T-helper 1 cell (primary cell): ENCODE data around the gene RPS14.

Experiments used
- DNase-seq, 5 donors: peaks; one replicate each; pipeline ENCODE4 v3.0.0-alpha.2; 2012 to 2020

Gene RPS14

DNA sequence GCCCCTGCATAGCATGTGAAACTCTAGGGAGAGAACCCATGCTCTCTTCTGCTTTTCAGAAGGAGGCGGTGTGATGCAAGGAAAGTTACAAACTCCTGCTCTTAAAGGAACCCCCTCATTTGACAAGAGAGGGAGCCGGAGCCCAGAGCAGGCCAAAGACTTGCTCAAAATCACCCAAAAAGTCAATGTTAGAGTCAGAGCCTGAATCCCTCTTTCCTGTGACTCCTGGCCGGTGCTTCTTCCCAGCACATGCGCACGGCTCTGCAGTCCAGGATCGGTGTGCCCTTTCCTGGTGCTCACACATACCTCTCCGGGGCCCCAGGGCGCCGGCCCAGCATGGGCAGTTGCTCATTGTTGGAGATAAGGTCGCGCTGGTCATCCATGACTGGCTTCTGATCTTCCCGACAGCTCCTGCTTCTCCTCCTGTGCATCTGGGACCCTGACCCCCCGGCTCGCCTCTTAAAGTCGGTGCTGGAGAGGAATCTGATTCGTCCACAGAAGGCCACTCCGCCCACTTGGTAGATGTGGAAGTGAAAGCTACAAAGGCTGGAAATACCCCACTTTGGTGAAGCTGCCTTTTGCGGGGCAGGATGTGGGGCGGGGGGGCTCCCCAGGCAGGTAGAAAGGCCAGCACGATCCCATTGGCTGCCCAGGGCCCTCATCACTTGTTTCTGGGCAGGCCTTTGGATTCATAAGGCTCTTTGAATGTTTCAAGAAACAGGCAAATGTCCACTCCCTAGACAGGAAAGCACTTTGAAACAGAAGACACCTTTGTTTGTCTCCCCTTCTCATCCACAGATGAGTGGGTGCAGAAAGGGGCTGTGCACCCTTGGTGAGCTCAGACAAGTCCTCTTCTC, 37.0 kb downstream of the RPS14 start, which contains the start of gene CD74:
Gene CD74 (minus strand): TSS at position 592 of the 857 bp plus-strand sequence. CDS start 161 bp downstream, at position 431.
- DNase-seq = peak; percentile 87 to 98 (median 90)

DNA sequence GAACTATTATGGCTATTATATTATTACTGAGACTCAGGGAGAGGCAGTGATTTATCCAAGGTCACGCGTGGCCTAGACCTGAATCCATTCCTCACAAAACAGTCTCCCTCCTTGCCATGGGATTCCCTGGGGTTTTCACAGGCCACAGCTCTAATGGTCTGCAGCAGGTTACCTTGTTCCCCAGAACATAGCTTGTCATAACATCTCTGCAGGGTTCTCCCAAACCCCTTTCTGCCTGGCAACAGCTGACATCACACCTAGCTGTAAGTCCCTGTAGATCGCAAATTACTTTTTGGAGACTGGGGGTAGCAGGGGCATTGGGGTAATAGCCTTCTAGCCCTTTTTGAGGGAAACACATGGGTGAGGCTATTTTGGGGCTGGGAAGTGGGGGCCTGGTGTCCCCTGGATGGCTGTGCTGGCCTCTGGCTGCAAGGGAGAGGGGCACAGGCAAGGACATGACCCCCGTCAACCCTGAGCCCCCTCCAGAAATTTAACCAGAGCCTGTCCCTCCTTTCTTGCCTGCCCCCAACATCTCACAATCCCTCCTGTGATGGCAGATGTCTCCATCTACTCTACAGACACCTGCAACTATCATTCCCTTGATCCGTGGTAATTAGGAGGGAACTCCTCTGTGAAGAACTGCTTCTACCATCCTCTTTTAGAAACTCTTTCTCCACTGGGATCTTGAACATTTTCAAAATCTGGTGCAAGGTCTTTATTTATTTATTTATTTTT, 38.1 kb downstream of the RPS14 start:
- DNase-seq = peak in 4 of 5 donors; percentile 50 to 86 (median 58)

DNA sequence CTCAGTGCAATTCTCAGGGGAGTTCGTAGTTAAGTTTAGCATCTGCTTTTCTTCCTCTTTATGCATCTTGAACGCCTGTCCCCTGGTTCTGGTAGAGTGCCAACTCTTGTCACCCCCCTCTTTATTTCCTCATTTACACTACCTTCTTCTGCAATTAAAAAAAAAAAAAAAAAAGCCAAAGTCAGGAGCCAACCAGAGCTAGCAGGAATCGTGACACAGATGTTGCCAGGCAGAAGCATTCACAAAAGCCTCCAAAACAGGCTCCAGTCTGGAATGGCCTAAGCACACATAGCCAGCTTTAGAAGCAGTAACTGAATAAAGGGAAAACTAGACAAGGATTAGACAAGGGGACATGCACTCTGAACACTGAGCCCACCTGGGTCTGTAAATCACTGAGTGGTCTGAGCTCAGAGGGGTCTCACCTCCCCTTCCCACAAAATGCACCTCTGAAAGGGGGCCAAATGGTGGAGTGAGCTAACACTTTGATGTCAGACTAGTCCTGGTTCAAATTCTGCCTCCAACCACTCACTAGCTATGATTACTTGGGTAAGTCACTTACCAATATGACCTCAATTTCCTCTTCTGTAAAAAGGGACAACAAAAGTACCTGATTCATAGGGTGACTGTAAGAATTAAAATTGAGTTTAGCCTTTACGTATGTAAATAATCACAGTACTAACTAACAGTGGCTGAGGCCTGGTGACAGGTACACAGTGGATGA, 38.9 kb downstream of the RPS14 start:
- DNase-seq = peak in 4 of 5 donors; percentile 30 to 78 (median 44)

DNA sequence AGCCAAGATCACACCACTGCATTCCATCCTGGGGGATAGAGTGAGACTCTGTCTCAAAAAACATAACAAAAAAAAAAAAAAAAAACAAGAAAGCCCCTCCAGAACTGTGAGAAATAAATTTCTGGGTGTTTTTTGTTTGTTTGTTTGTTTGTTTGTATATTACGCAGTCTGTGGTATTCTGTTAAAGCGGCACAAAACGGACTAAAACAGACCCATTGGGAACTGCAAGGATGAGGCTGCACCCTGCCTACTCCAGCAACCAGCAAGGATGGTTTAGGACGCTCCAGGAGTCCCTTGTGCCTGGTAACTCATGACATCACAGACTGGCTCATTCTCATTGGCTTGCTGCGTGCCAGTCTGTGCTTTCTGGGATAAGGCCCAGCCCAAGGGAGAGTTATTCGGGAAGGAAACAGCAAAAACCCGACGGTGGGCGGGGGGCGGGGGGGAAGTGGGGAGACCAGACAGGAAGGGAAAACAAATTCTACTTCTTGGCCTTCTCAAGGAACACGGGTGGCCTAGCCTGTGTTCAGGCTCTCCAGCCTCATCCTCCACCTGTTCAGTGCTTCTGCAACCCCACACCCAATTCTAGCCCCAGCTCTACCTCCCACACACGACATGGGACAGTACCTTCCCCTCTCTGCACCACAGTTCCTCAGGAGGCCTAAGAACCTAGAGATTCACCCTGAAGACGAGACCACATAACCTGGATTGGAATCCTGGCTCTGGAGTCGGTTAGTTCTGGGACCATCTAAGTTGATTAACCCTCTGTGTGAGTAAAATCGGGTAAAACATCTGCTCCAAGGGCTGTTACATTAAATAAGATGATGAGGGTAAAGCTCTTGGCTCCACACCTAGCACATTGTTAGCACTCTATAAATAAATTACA, 39.7 kb downstream of the RPS14 start:
- peak in 3 of 5 donors; percentile 22 to 81 (median 41) for DNase-seq

DNA sequence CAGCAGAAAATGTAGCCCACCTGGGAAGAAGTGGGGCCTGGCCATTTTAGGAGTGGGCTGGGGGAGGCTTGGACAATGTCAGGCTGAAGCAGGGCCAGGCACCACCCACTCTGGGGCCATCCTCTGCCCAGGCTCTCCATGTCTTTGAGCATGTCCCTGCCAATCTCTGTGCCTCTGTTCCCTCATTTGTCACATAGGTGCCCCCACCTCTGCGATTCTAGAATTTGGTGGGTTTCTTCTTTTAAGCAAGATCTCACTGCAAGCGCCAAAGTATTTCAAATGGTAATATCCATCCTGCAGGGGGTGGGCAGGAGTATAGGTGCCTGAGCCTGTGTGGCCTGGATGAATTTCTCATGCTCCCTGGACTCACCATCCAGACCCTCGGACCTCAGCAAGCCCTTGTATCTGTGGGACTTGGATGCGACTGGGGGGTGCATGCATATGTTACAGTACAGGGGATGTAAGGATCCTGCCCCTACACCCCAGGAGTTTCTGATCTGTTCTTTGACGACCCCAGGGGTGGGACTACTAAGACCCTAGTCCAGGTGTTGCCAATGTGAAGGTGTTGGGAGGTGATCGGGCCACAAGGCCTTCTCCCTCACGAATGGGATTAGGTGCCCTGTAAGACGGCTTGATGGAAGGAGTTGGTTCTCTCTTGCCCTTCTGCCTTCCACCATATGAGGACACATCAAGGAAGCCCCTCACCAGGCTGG, 41.2 kb downstream of the RPS14 start:
- DNase-seq = no peak

DNA sequence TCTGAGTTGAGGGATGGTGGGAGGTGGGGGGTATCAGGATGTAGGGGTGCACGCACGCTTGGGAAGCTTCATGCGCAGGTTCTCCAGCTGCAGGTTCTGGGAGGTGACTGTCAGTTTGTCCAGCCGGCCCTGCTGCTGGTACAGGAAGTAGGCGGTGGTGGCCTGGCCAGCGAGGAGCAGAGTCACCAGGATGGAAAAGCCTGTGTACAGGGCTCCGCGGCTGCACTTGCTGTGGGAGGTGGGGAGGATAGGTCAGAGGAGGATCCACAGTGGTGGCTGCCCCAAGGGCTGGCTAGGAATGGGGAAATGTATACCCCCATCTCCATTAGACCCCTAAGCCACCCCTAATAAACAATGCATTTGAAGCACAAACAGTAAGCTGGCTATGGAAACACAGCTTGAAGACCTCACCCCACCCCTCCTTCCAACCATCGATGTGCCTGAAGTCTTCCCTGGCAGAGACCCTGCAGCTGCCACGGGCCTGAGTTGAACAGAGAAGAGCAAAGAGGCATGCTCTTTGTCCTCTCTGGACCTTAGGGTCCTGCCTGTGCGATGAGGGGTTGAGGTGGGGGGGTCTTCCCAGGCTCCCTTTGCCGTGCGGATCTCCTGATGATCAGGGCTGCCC, 42.3 kb downstream of the RPS14 start:
- DNase-seq = no peak

DNA sequence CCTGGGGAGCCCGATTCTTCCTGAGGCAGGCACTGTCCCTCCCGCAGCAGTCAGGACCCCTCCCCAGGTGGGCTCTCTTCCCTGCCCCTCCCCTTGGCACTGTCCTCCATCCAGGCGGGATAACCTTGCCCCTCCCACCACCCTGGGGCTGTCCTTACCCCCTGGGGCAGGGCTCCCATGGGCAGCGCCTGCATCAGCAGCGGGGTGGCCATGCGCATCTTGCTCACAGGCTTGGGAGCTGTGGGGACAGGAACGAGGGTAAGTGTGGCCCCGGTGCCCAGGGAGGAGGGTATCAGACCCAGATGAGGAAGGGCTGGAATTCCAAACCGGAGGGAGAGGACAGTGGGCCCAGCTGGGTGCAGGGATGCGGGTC, 42.8 kb downstream of the RPS14 start:
- no peak for DNase-seq

DNA sequence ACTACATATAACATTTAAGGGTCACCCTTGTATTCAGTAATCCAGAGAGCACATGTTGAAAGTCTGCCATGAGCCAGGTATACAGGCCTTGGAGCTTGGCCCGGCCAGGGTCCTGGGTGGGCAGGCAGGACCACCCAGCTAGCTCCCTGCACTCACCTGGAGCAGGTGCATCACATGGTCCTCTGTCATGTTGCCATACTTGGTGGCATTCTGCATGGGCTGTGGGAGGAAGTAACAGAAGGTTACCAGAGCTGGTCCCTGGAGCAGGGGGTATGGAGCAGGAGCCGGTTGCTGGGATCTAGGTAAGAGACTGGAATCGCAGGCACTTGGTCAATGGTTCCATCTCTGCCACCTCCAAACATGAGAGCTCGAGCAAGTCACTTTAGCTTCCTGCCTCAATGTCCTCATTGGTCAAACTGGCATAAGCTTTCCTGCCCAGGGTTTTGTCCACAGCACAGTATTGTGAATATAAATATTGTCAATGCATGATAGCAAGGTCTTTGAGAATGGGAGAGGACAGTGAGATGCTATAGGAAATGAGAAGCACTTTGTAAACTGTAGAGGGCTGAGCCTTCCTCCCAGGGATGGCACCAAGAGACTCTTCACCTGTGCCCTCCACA, 43.3 kb downstream of the RPS14 start:
- no peak for DNase-seq

DNA sequence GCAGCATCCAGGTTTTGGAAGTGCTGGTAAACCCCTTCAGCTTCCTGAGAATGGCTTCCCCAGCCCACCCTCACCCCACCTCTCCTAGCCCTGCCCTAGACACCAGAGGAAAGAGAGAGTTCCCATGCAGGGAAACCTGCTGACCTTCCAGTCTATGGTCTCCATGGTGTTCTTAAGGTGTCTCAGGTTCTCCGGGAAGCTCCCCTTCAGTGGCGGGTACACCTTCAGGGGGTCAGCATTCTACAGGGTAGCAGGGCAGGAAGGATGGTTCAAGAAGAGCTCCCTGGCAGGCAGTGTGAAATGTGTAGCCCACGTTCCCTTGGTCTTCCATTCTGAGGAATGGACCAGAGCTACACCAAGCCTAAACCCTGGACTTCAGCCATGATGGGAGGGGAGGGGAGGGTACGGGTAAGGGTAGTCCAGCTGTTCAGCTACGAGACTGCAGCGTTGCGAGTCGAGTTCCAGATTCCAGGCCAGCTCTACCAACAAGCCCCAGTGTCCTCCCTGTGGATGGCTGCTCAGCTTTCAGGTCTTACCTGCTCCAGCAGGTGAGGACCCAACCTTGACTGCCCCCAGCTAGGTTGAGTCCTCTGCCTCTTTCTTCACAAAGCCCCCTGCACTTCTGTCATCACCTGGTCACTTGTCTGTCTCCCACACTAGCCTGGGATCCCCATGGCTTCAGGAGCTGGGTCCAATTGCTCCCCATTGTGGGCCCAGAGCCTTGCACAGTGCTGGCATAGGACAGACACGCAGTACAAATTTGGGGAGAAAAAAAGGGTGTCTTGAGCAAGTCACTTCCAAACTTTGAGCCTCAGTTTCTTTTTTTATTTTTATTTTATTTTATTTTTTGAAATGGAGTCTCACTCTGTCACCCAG, 44.4 kb downstream of the RPS14 start:
- no peak for DNase-seq

DNA sequence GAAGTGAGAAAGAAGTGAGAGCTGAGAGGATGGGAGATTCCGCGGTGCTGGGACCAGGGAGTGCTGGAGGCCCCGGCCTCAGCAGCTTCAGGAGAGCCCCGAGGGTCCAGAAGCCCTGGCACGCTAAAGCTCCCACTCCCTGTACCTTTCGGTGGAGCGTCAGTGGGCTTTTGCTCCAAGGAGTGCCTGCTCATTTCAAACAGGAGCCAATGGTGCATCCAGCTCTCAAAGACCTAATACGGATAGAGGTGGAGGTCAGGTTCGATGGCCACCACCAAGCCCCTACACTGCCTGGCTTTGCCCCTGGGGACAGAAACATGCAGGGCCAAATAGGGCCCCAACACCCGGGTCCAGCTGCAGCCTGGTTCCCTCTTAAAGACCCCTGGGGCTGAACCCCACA, 45.0 kb downstream of the RPS14 start:
- DNase-seq = no peak

DNA sequence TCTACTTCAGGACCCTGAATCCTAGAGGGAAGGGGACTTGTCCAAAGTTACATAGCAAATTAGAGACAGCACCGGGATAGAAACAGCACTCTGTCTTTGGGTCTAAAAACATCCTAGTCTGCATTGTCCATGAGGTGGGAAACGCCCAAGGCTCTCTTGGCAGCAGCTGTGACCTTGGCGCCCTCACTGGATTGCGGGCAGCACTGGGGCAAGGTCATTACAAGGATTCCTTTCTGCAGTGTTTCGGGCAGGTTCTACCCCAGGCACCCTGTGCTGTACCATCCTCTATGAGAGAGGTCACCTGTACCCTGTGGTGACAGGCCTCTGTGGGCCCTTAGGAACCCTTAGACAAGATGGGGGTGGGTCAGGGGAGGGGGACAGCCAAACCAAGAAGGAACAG, 45.4 kb downstream of the RPS14 start:
- DNase-seq = no peak

DNA sequence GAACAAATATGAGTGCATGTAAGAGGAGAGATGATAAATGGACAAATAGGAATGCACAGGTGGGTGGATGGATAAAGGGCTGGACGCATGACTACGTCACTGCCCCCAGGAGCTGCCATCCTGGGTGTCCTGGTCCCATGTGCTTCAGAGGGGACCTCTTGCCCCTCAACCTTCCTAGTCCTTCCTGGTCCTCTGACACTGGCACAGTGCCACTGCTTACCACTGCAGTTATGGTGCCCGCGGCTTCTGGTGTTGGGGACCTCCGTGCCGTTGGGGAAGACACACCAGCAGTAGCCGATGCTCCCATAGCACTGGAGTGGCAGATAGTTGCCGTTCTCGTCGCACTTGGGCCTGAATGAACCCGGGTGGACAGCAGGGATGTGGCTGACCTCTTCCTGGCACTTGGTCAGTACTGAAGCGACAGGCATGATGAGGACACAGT, 46.6 kb downstream of the RPS14 start:
- no peak for DNase-seq

DNA sequence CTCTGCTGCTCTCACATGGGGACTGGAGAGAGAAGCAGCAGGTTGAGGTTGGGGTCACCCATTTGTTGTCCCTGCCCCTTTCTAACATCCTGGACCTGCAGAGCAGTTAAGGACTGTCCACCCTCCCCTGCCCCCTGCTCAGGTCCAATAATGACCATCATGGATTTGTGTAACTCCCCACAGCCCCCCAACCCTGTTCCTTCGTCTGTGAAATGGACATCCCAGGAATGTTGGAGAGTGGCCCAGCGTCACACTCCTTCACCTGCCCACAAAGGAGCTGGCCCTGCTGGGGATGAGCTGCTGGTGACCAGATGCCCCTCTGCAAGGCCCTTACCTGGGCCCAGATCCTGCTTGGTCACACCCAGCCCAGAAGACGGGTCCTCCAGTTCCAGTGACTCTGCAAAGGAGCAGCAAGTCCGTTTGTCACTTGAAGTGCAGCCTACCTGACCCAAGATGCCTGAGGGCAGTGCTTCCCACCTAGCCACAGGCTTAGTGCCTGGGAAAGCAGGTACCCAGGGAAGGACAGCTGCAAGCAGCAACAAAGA, 47.2 kb downstream of the RPS14 start:
- no peak for DNase-seq

DNA sequence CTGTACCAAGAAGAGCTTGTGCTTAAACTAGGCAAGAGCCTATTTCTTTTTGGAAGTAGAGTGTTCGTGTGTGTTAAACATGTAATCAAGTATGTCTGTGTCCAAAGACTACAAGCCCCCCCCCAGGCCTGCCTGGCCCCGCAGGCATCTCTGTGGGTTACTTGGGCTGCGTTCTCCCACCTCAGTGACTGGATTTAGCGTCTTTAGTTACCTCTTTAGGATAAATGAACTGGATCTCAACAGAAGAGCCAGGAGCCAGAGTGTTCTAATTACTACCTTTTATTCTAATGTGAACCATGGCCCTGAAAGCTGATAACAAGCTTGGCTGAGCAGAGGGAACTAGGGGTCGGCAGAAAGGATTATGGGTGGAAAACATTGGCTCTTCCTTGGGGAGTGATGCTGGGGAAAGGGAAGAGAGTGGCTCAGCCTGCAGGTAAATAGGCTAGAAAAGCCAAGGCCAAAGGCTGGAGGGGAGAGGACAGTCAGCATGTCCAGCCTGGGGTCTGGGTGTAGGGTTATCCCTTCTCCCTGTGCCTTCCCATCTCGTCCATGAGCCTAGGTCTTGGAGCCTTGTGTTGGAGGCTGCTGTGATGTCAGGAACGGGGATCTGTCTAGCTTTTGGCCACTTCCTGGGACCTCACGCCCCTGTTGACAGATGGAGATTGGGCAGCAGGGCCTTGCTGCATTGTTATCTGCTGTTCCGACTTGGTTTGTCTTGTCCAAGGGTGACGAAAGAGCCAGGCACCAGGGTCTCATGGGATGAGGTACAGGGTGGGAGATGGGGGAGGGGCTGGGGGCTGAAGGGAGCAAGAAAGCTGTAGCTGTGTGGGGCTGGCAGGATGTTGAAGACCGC, 47.9 kb downstream of the RPS14 start:
- no peak for DNase-seq

DNA sequence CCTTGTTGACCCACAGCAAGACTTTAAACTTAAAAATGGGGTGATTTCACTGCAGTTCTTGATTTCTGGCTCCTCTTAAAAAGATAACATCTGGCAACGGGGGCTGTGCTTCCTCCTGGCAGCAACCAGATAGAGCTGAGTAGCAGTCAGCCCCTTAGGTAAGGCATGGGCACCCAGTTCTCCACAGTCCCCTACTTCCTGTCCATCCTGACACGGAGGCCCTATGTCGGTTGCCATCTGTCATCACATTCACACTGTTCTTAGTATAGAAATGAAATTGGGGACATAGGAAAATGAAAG, 48.5 kb downstream of the RPS14 start:
- no peak for DNase-seq

DNA sequence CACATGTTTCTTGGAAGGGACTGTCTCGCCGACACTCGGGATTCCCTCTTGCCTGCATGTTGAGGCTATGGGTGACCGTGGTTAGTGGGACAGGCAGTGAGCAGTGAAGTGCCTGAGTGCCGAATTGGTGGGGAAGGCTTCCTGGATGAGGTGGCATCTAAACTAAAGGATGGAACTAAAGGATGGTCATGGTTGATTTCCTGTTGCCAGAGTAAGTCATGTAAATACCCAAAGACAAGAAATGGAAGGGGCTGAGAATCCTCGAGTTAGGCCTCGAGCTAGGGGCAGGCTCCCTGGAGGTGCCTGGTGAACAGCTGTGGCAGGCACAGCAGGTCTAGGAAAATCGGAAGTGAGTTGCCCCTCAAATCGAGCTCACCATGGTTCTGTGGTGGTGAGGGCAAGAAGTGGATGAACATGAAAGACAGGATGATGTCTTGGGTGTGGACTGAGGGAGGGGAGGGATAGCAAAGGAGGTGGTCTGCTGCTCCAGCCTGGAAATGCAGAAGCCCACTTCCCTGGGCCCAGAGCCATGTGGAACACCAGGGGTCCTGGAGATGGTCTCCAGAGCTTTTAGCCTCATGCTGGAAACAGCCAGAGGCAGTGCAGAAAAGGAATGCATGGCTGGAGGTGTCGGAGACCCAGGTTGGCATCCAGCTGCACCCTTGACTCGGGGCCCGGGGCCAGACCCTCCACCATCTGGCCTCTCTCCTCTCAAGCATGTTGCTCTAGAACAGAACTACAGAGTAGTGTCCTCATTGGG, 49.0 kb downstream of the RPS14 start:
- no peak for DNase-seq

DNA sequence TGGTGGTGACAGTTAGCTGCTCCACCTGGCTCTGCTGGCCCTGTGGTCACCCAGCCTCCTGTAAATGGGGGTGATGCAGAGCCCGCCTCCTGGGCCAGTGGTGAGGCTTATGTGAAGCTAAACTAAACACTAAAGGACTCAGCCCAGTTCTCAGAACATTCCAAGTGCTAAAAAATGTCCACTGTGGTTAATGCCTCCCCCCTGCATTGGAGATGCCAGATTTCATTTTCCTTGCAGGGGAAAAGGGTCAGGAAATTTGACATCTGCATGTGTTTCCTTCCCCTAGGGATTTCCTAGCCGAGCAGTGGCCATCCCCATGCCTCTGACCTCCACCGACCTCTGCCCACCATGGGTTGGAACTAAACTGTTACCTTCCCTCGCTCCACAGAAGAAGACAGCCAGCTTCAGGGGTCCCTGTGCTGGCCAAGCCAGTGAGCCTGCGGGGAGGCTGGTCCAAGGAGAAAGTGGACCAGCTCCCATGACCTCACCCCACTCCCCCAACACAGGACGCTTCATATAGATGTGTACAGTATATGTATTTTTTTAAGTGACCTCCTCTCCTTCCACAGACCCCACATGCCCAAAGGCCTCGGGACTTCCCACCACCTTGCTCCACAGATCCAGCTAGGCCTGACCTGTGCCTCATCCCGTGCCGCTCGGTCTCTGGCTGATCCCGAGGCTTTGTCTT, 49.9 kb downstream of the RPS14 start:
- no peak for DNase-seq
